ENCODE measurements around the gene GPER1. TPM values are rescaled to one million over a fixed set of nuclear protein-coding genes. Genes with fewer than 3 reads are reported as not detected.
"Not testable (repeated sequence)": the region's sequence is repeated elsewhere in the genome, so short reads cannot be mapped to it uniquely, and the experiment has no call there.

The GPER1 gene
- total RNA-seq, 1 experiment from 2014 or later: 1.2 TPM

- H3K9me2 ChIP-seq (ENCODE audit: insufficient read depth); H3K4me3 ChIP-seq (replicated peaks in 1 of 2; ENCODE audit: low read depth in 1 of 2, low read length in 2 of 2); H3K27ac ChIP-seq (ENCODE audit: low read depth, low read length); H3K36me3 ChIP-seq (ENCODE audit: control insufficient read depth in 1 of 2, insufficient read depth in 2 of 2, low read length in 2 of 2); H3K4me1 ChIP-seq (ENCODE audit: control insufficient read depth in 1 of 2, insufficient read depth in 2 of 2, low read length in 2 of 2); intact Hi-C loops (cut with micrococcal nuclease); DNase-seq (ENCODE audit: low read depth, low spot score); H3K9ac ChIP-seq (ENCODE audit: low read length); H3K4me2 ChIP-seq (ENCODE audit: low read length); CTCF ChIA-PET; H4K20me1 ChIP-seq (ENCODE audit: insufficient read depth); ATAC-seq; BruUV-seq (replicated peaks); POLR2A ChIA-PET; H2AFZ ChIP-seq (ENCODE audit: low read depth, low read length, poor library complexity, severe bottlenecking); H3K27me3 ChIP-seq (ENCODE audit: insufficient read depth, low read length); H3K9me3 ChIP-seq (ENCODE audit: control insufficient read depth in 1 of 2, insufficient read depth in 1 of 2, low read depth in 1 of 2, low read length in 2 of 2): not testable (repeated sequence)
- H3K79me2 ChIP-seq (ENCODE audit: insufficient read depth, low read length): peaks cover 49% of the 10 kb centered on the region
- 0 out of 2 replicates have a peak, but pooled peaks have one; percentile 34 for TF ChIP-seq EGR1 (IDR thresholded peaks at IDR 0.05; ENCODE audit: low read depth)
- RAD21 ChIA-PET (ENCODE audit: low non-redundant PET in 1 of 2, low total read pairs in 2 of 2, uncharacterized antibody in 2 of 2, unreplicated experiment in 2 of 2): interaction anchor here in 1 of 2 experiments (0.7 kb wide), 1 partner anchor 28 kb away, joined by 3 read pairs; no protein-coding TSS in a partner anchor
Observed at GRCh38 chr7:1115171-1116045, 27.5 kb downstream of the GPER1 start.

GRCh38 chr7:1116383-1117008, 28.6 kb downstream of the GPER1 start:
- H3K27ac ChIP-seq (ENCODE audit: low read depth, low read length); H4K20me1 ChIP-seq (ENCODE audit: insufficient read depth); H3K9me3 ChIP-seq (ENCODE audit: control insufficient read depth in 1 of 2, insufficient read depth in 1 of 2, low read depth in 1 of 2, low read length in 2 of 2); H3K4me1 ChIP-seq (ENCODE audit: control insufficient read depth in 1 of 2, insufficient read depth in 2 of 2, low read length in 2 of 2); H2AFZ ChIP-seq (ENCODE audit: low read depth, low read length, poor library complexity, severe bottlenecking); CTCF ChIA-PET; H3K27me3 ChIP-seq (ENCODE audit: insufficient read depth, low read length); intact Hi-C loops (cut with micrococcal nuclease); DNase-seq (ENCODE audit: low read depth, low spot score); H3K9ac ChIP-seq (ENCODE audit: low read length); H3K4me2 ChIP-seq (ENCODE audit: low read length); H3K4me3 ChIP-seq (replicated peaks in 1 of 2; ENCODE audit: low read depth in 1 of 2, low read length in 2 of 2); POLR2A ChIA-PET; BruUV-seq (replicated peaks); H3K36me3 ChIP-seq (ENCODE audit: control insufficient read depth in 1 of 2, insufficient read depth in 2 of 2, low read length in 2 of 2); ATAC-seq; H3K9me2 ChIP-seq (ENCODE audit: insufficient read depth): not testable (repeated sequence)
- RAD21 ChIA-PET (ENCODE audit: low non-redundant PET in 1 of 2, low total read pairs in 2 of 2, uncharacterized antibody in 2 of 2, unreplicated experiment in 2 of 2): interaction anchor here in 1 of 2 experiments (0.7 kb wide), 1 partner anchor 29 kb away, joined by 3 read pairs; no protein-coding TSS in a partner anchor
- H3K79me2 ChIP-seq (ENCODE audit: insufficient read depth, low read length): peaks cover 54% of the 10 kb centered on the region
